Osteoblast (primary cell): ENCODE results near the gene ZNF408. TPM values are rescaled to one million over a fixed set of nuclear protein-coding genes. Genes with fewer than 3 reads are reported as not detected.

Source experiments
- DNase-seq: peaks from one replicate; pipeline ENCODE4 v3.0.0; 2011; ENCODE audit warnings: low spot score, mixed read lengths; ENCODE audit not compliant: insufficient read length; ENCODE audit errors: missing footprints
- H2AFZ ChIP-seq: 2 replicates; pipeline ENCODE4 v1.6.0; 2011; ENCODE audit warnings: mild to moderate bottlenecking, low read length
- H3K27ac ChIP-seq: 2 replicates; pipeline ENCODE4 v1.5.1; 2011; ENCODE audit warnings: mild to moderate bottlenecking, low read depth, low read length, moderate library complexity
- H3K27me3 ChIP-seq: 2 replicates; pipeline ENCODE4 v1.6.0; 2012; ENCODE audit warnings: mild to moderate bottlenecking, control low read depth, inconsistent platforms, low read length, moderate library complexity; ENCODE audit not compliant: insufficient read depth
- H3K36me3 ChIP-seq: 2 replicates; pipeline ENCODE4 v1.5.1; 2011; ENCODE audit warnings: mild to moderate bottlenecking, low read length, control low read depth, moderate library complexity; ENCODE audit not compliant: insufficient read depth
- H3K4me1 ChIP-seq: 2 replicates; pipeline ENCODE4 v1.5.1; 2011; ENCODE audit warnings: mild to moderate bottlenecking, low read length, control low read depth, moderate library complexity; ENCODE audit not compliant: insufficient read depth
- H3K4me2 ChIP-seq: 2 replicates; pipeline ENCODE4 v1.6.0; 2011; ENCODE audit warnings: mild to moderate bottlenecking, low read length; ENCODE audit not compliant: insufficient read depth
- H3K4me3 ChIP-seq: fragments of 200-600 bp; sonication (generic); 3 replicates; pipeline ENCODE4 v1.5.1; 2012; ENCODE audit warnings: mild to moderate bottlenecking, low read length, inconsistent platforms; ENCODE audit not compliant: insufficient read depth
- H3K79me2 ChIP-seq: 2 replicates; pipeline ENCODE4 v1.6.0; 2012; ENCODE audit warnings: mild to moderate bottlenecking, low read length, control low read depth, inconsistent platforms; ENCODE audit not compliant: insufficient read depth
- H3K9me3 ChIP-seq: 2 replicates; pipeline ENCODE4 v1.5.1; 2011; ENCODE audit warnings: low read depth, low read length, control low read depth
- H4K20me1 ChIP-seq: 2 replicates; pipeline ENCODE4 v1.6.0; 2012; ENCODE audit warnings: mild to moderate bottlenecking, low read length, control low read depth; ENCODE audit not compliant: insufficient read depth
- CTCF ChIP-seq: IDR thresholded peaks from 2 replicates; pipeline ENCODE4 v1.5.1; 2011; ENCODE audit warnings: mild to moderate bottlenecking, low read depth, low read length, moderate library complexity; ENCODE audit errors: extremely low read depth
- total RNA-seq: library from RNA; depleted of rRNA; stranded (reverse); fragments of >200 nt; gene quantifications from 2 replicates; pipeline ENCODE4 v1.2.3, GENCODE V29; 2012

Gene ZNF408
- total RNA-seq, 1 donor = 16.3 TPM

GRCh38 chr11:46664612-46665011, 36.2 kb upstream of the ZNF408 start:
- no peaks in the 10 kb centered on the region for H4K20me1 ChIP-seq
- no peak overlapping the region for H2AFZ ChIP-seq
- no peak overlapping the region for H3K27ac ChIP-seq
- H3K4me1 ChIP-seq = peaks cover 5% of the 10 kb centered on the region
- TF ChIP-seq CTCF = no peak
- H3K79me2 ChIP-seq = no peaks in the 10 kb centered on the region
- no peaks in the 10 kb centered on the region for H3K9me3 ChIP-seq
- no peak overlapping the region for H3K4me2 ChIP-seq
- no peak overlapping the region for H3K4me3 ChIP-seq
- H3K27me3 ChIP-seq = no peaks in the 10 kb centered on the region
- DNase-seq = no peak
- peaks cover 52% of the 10 kb centered on the region for H3K36me3 ChIP-seq

GRCh38 chr11:46665356-46665755, 35.5 kb upstream of the ZNF408 start:
- H4K20me1 ChIP-seq = no peaks in the 10 kb centered on the region
- H3K79me2 ChIP-seq = no peaks in the 10 kb centered on the region
- no peak overlapping the region for H3K27ac ChIP-seq
- H3K27me3 ChIP-seq = no peaks in the 10 kb centered on the region
- TF ChIP-seq CTCF = no peak
- no peak overlapping the region for H3K4me2 ChIP-seq
- H3K36me3 ChIP-seq = peaks cover 55% of the 10 kb centered on the region
- DNase-seq = no peak
- H2AFZ ChIP-seq = no peak overlapping the region
- no peaks in the 10 kb centered on the region for H3K4me1 ChIP-seq
- no peak overlapping the region for H3K4me3 ChIP-seq
- no peaks in the 10 kb centered on the region for H3K9me3 ChIP-seq

GRCh38 chr11:46666516-46666915, 34.3 kb upstream of the ZNF408 start:
- Histone ChIP-seq H3K4me2 (no peak overlapping the region), H3K4me1 (peaks cover 4% of the 10 kb centered on the region), H2AFZ (no peak overlapping the region), H3K27ac (peak overlapping the region; percentile 15), H3K36me3 (peaks cover 55% of the 10 kb centered on the region), H3K4me3 (no peak overlapping the region), H3K9me3 (no peaks in the 10 kb centered on the region), H4K20me1 (no peaks in the 10 kb centered on the region), H3K27me3 (no peaks in the 10 kb centered on the region), H3K79me2 (no peaks in the 10 kb centered on the region)
- no peak for TF ChIP-seq CTCF
- DNase-seq = no peak

- TF ChIP-seq CTCF = no peak
Measured at GRCh38 chr11:46667043-46667481, 33.8 kb upstream of the ZNF408 start.

More at GRCh38 chr11:46667043-46667481, 33.8 kb upstream of the ZNF408 start:
- no peak for DNase-seq
- no peak overlapping the region for H3K4me2 ChIP-seq
- H3K27me3 ChIP-seq = no peaks in the 10 kb centered on the region
- no peak overlapping the region for H3K27ac ChIP-seq
- peaks cover 4% of the 10 kb centered on the region for H3K4me1 ChIP-seq
- no peaks in the 10 kb centered on the region for H3K79me2 ChIP-seq
- no peak overlapping the region for H3K4me3 ChIP-seq
- no peaks in the 10 kb centered on the region for H3K9me3 ChIP-seq
- no peaks in the 10 kb centered on the region for H4K20me1 ChIP-seq
- no peak overlapping the region for H2AFZ ChIP-seq
- H3K36me3 ChIP-seq = peaks cover 60% of the 10 kb centered on the region
